Activated CD8-positive, alpha-beta memory T cell treated with anti-CD3 and anti-CD28 coated beads for 1 hour (primary cell): ENCODE measurements around the gene JMJD1C.
"Not testable (repeated sequence)": the region's sequence is repeated elsewhere in the genome, so short reads cannot be mapped to it uniquely, and the experiment has no call there.

Experiments
- DNase-seq, 2 donors: peaks; one replicate each; pipeline ENCODE4 v3.0.0-alpha.2; 2020; ENCODE audit warnings: low read depth in 1 of 2; ENCODE audit errors: extremely low read depth in 1 of 2

Gene JMJD1C

GRCh38 chr10:63197344-63198092 is 268.3 kb downstream of the JMJD1C start:
- DNase-seq = no peak

DNA sequence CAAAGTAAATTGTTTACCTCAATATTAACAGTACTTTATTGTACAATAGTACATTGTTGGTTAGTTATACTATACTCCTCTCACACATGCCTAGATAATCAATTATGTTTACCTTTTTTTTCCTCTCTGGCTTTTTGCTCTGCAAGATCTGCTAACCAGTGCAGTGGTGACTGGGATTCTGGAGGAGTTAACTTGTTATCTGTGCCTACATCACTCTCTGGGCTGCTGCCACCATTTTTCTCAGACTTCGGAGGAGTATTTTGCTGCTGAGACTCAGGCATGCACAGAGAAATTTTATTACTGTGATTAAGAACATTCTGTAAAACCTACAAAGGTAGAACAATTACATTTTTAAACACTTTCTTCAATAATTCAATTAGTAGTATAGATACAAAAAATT is 273.0 kb downstream of the JMJD1C start:
- DNase-seq = no peak

- no peak for DNase-seq
Measured at GRCh38 chr10:63175534-63175933, 290.2 kb downstream of the JMJD1C start.

DNA sequence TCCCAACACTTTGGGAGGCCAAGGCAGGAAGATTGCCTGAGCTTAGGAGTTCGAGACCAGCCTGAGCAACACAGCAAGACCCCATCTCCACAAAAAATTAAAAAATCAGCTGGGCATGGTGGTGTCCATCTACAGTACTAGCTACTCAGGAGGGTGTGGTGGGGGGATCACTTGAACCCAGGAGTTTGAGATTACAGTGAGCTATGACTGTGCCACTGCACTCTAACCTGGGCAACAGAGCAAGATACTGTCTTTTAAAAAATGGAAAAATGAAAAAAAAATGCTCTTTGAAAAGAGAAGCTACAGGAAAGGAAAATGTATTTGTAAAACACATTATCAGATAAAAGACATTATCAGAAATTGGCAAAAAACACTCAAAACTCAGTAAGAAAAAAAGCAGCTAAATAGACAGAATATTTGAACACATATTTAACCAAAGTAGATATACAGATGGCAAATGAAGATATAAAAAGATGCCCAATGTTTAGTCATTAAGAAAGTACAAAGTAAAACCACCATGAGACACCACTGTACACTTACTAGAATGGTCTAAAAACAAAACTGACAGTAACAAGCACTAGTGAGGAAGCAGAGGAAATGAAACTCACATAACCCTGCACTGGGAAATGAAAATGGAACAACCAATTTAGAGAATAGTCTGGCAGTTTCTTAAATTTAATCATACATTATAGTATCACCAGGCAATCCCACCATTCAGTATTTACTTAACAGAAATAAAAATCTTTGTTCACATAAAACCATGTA is 292.1 kb downstream of the JMJD1C start:
- no peak for DNase-seq

- DNase-seq = no peak
Measured at GRCh38 chr10:63171926-63172325, 293.9 kb downstream of the JMJD1C start.

DNA sequence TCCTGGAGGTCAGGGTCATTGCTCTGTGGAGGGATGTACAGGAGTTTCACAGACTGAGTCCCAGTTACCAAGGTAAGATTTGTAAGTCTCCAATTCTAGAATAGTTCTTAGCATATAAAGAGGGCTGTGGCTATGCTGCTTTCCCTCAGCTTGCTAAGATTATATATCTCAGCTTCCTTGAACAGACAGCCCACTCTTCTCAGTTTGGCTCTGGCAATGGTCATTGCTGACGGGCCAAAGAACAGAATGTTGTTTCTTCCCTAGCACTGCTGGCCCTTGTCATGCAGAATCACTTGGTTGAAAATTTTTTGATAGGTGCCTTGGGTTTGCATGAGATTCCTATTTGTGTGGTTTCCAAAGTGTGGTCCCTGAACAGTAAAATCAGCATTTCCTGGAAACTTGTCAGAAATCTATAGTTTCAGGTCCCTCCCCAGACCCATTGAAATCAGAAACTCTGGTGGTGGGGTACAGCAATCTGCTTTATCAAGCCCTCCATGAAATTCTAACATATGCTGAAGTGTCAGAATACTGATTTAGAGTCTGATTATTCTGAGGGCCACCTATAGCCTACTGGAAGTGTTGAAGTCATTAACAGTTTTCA is 294.4 kb downstream of the JMJD1C start:
- no peak for DNase-seq

- DNase-seq = no peak
Measured at GRCh38 chr10:63169624-63170023, 296.2 kb downstream of the JMJD1C start.

GRCh38 chr10:63168821-63169462 is 296.8 kb downstream of the JMJD1C start:
- no peak for DNase-seq

GRCh38 chr10:63166742-63167258 is 299.0 kb downstream of the JMJD1C start:
- no peak for DNase-seq

GRCh38 chr10:63165249-63165648 is 300.5 kb downstream of the JMJD1C start:
- no peak for DNase-seq

GRCh38 chr10:63164166-63164623 is 301.6 kb downstream of the JMJD1C start:
- no peak for DNase-seq

DNA sequence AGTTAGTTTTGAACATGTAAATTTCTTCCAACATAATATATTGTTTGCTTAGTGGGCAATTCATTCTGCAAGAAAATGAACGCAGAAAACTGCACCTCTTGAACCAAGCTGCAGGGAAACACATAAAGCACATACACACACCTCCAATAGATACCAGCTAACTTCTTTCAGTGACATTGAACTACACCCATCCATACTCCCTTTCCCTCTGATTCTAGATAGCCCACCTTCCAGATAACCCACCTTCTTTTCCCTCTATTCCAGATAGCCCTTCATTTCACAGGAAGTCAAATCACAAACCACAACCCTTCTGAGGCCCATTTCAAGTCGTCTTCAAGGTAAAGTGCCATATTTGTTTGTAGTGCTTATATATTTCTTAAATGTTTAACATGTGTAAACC is 304.2 kb downstream of the JMJD1C start:
- no peak for DNase-seq

- no peak for DNase-seq
Measured at GRCh38 chr10:63157845-63158624, 307.7 kb downstream of the JMJD1C start.

GRCh38 chr10:63156236-63156635 is 309.5 kb downstream of the JMJD1C start:
- no peak for DNase-seq

DNA sequence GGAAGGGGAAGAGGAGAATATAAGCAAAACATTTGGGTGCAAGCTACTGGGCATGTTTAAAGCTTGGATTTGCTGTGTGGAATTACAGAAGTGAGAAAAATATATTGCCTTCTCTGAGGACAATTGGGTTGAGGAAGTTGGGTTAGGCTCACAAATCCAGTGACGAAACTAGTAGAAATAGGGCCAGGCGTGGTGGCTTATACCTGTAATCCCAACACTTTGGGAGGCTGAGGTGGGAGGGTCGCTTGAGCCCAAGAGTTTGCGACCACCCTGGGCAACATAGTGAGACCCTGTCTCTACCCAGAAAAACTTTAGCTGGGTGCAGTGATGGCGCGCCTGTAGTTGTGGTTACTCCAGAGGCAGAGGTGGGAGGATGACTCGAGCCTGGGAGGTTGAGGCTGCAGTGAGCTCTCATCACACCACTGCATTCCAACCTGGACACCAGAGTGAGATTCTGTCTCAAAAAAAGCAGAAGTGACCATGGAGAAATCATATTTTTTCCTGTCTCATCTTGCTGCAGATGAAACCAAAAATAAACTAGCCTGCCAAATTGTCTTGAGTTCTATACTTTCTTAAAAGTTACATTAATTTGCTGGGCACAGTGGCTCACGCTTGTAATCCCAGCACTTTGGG is 310.3 kb downstream of the JMJD1C start:
- DNase-seq = no peak

DNA sequence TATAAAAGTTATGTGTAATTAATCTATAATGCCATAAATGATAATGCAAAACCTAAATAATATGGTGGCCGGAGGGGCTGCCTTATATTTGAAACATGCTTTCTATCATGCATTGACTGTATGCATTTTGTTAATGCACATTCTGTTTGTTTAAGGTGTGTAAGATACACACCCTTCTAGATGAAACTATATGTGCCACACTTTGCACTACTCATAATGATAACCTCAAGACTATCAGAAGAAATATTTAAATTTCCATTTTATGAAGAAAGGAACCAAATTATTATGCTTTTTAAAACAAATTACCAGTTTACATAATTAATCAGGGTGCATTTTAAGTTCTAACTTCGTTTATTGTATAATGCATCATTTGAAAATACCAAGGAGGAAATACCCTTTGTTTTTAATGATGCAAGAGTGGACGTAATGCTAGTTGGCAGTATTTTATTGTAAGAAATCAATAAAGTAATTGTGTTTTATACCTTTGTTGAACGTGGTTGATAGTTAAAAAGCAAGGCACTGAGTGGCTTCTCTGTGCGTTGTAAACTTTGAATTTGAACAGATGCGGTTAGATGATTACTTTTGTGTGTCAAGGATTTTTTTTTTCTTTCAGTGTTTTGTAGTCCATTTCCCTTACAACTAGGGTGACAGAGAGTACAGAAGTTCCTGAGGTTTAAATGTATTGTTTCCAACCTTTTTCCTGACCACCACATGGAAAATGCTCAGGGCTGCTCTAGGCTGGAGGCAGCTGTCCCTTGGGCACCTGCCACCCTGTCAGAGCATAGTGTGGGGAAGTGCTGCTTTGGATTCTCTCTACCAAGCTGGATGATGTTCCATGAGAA is 311.0 kb downstream of the JMJD1C start:
- DNase-seq = no peak

GRCh38 chr10:63153868-63154545 is 311.8 kb downstream of the JMJD1C start:
- not testable (repeated sequence) for DNase-seq

- no peak for DNase-seq
Measured at GRCh38 chr10:63150745-63151144, 315.0 kb downstream of the JMJD1C start.
